ENCODE measurements around the gene C12orf43.

DNA sequence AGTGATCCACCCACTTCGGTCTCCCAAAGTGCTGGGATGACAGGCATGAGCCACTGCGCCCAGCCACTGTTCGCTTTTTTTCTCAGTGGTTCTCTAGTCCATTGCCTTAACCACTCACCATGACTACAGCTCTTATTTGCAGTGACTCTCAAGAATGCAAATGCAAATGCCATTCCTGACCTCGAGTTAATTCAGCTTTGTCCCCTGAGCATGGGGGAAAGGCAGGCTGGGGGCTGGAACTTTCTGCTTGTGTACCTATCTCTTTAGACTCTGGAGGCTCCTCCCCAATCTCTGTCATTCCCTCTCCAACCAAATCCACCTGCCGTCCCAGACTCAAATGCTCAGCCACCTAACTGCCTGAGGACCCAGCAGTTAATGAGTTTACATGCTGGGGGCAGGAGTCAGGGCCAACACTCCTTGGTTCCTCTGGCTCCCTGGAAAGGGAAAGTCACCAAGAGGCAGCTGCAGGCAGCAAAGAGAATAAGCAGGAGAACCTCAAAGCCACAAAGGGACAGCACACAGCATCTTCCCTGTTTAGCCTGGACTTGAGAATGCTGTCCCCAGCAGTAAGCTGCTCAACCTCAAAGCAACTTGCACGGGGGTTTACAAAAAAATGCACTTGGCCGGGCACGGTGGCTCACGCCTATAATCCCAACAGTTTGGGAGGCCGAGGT lies 43.3 kb downstream of the C12orf43 start:
- TF ChIP-seq, protein P1, sequence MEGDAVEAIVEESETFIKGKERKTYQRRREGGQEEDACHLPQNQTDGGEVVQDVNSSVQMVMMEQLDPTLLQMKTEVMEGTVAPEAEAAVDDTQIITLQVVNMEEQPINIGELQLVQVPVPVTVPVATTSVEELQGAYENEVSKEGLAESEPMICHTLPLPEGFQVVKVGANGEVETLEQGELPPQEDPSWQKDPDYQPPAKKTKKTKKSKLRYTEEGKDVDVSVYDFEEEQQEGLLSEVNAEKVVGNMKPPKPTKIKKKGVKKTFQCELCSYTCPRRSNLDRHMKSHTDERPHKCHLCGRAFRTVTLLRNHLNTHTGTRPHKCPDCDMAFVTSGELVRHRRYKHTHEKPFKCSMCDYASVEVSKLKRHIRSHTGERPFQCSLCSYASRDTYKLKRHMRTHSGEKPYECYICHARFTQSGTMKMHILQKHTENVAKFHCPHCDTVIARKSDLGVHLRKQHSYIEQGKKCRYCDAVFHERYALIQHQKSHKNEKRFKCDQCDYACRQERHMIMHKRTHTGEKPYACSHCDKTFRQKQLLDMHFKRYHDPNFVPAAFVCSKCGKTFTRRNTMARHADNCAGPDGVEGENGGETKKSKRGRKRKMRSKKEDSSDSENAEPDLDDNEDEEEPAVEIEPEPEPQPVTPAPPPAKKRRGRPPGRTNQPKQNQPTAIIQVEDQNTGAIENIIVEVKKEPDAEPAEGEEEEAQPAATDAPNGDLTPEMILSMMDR (IDR thresholded peaks at IDR 0.05): no peak
- no peak for TF ChIP-seq EZH2 (IDR thresholded peaks at IDR 0.05; ENCODE audit: borderline replicate concordance, insufficient read depth, low read depth, low read length, poor library complexity, severe bottlenecking)
